ENCODE data around the gene DIAPH3. TPM values are rescaled to one million over a fixed set of nuclear protein-coding genes. Genes with fewer than 3 reads are reported as not detected.
"Not testable (repeated sequence)": the region's sequence is repeated elsewhere in the genome, so short reads cannot be mapped to it uniquely, and the experiment has no call there.

DIAPH3 gene
- total RNA-seq = 10 to 100 TPM; 28.5 to 29.3 TPM

DNA sequence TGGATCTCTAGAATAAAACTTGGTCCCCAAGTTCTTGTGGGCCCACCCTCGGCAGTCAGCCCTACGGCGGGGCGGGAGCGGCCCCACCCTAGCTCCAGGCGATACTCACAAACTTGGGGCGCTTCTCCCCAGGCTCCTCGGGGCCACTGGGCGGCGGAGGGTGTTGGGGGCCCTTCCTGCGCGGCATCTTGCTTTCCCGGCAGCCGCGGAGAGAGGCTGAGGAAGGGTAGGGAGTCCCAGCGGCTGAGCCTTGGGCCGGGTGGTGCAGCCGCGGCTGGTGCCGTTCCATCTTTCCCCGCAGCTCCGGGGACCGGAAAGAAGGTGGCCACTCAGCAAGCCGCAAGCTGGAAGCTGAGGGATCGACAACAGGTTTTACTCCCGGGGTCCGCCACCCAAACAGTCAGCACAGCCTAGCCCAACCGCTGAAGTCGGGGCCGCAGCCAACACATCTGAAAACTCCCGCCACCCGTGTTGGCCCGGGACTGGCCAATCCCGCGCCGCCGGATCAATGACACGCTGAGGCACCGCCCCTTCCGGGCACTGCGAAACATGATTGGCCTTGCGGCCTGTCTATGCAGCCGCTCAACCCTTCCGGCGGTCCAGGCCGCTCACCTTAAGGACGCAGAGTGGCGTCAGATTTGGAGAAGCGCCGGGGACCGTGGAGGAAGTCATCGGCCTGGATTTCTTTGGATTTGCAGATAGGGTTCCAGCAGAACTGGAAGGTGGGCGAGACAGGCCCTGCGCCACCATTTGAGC, at the start of gene DIAPH3:
TSS of gene DIAPH3 (minus strand) at position 451 of the 756 bp plus-strand sequence. CDS start at position 289, 162 bp downstream.
- Mint-ChIP-seq H3K36me3 (ENCODE audit: low read depth) (peaks cover 9% of the 10 kb centered on the region), H3K4me3 (peak within 1 kb of the TSS; percentile 95), H3K27me3 (no peaks in the 10 kb centered on the region), H3K4me1 (peaks cover 33% of the 10 kb centered on the region), H3K27ac (peak within 1 kb of the TSS; percentile 94), H3K9me3 (ENCODE audit: low read depth) (no peaks in the 10 kb centered on the region)
- ChIA-PET CTCF (no interaction called here), POLR2A (interaction anchor here (0.7 kb wide), 1 partner anchor 66 kb away, joined by 3 read pairs; no protein-coding TSS in a partner anchor)
- ATAC-seq (peak; percentile 99), DNase-seq (peak; percentile 97)
- intact Hi-C loops (cut with DNase I, micrococcal nuclease) = loop anchor here (1.0 to 10.0 kb wide), 3 partner anchors 233 to 769 kb away; no protein-coding TSS in a partner anchor

- H3K36me3 Mint-ChIP-seq (ENCODE audit: low read depth) = no peaks in the 10 kb centered on the region
- no peaks in the 10 kb centered on the region for H3K4me1 Mint-ChIP-seq
- no peaks in the 10 kb centered on the region for H3K9me3 Mint-ChIP-seq (ENCODE audit: low read depth)
- ChIA-PET POLR2A (no interaction called here), CTCF (no interaction called here)
- ATAC-seq (no peak), DNase-seq (no peak)
- intact Hi-C loops (cut with DNase I, micrococcal nuclease) = no loop called here
- H3K4me3 Mint-ChIP-seq = no peak overlapping the region
- H3K27ac Mint-ChIP-seq = no peak overlapping the region
- H3K27me3 Mint-ChIP-seq = peaks cover 9% of the 10 kb centered on the region
Observed at GRCh38 chr13:60213236-60213744, 49.6 kb upstream of the DIAPH3 start.

DNA sequence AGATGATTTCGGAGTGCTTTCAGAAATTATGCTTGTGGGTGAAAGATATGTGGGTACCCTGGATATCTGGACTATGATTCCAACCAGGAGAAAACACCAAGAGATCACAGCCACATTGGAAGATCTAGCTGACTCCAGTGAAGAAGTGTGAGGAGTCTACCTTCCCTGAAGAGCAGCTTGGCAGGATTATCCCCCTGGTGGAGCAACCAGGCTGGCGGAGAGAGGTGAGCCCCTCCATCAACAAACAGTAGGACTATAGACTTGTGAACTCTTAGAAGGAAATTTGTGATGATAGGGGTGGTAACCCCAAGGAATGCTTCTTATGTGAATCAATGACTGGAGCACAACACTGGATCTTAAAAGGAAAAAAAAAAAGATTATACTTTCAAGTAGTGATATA, 47.8 kb upstream of the DIAPH3 start:
- Mint-ChIP-seq H3K36me3 (ENCODE audit: low read depth) (no peaks in the 10 kb centered on the region), H3K27ac (no peak overlapping the region), H3K9me3 (ENCODE audit: low read depth) (no peaks in the 10 kb centered on the region), H3K27me3 (peaks cover 5% of the 10 kb centered on the region), H3K4me3 (no peak overlapping the region), H3K4me1 (no peaks in the 10 kb centered on the region)
- ChIA-PET POLR2A (no interaction called here), CTCF (interaction anchor here (0.7 kb wide), 1 partner anchor 753 kb away, joined by 3 read pairs; no protein-coding TSS in a partner anchor)
- no peak for DNase-seq
- ATAC-seq = no peak
- intact Hi-C loops (cut with DNase I, micrococcal nuclease) = no loop called here

DNA sequence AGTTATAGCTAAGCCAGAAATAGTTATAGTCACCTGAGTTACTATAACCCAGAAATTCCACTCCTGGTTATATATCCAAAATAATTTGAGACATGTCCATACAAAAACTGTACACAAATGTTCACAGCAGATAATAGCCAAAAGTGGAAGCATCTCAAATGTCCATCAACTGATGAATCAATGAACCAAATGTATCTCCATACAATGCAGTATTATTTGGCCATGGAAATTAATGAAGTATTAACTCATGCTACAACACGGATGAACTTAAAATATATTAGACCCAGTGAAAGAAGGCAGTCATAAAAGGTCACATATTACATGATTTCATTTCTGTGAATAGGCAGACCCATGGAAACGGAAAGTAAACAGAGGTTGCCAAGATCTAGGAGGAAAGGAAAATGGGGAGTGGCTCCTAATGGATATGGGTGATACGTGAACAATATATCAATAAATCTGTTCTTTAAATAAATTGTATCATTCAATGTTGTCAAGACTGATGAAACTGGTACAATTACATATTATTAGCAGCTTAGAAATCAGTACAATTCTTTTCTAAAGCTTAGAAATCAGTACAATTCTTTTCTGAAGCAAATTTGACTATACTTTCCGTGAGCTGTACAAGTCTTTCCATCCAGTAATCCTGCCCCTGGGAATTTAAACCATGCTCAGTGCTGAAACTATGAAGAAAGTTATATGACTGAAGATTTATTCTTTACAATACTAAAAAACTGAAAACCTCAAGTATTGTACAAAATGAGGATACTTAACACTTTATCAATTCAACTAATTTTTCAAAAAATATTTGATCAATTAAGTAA, 47.0 kb upstream of the DIAPH3 start:
- no peak overlapping the region for H3K27ac Mint-ChIP-seq
- DNase-seq (no peak), ATAC-seq (no peak)
- H3K27me3 Mint-ChIP-seq = peaks cover 9% of the 10 kb centered on the region
- POLR2A ChIA-PET = no interaction called here
- no peak overlapping the region for H3K4me3 Mint-ChIP-seq
- CTCF ChIA-PET = interaction anchor here (0.6 kb wide), 1 partner anchor 12 kb away, joined by 4 read pairs; no protein-coding TSS in a partner anchor
- H3K36me3 Mint-ChIP-seq (ENCODE audit: low read depth) = no peaks in the 10 kb centered on the region
- H3K4me1 Mint-ChIP-seq = no peaks in the 10 kb centered on the region
- intact Hi-C loops (cut with DNase I, micrococcal nuclease) = no loop called here
- no peaks in the 10 kb centered on the region for H3K9me3 Mint-ChIP-seq (ENCODE audit: low read depth)

DNA sequence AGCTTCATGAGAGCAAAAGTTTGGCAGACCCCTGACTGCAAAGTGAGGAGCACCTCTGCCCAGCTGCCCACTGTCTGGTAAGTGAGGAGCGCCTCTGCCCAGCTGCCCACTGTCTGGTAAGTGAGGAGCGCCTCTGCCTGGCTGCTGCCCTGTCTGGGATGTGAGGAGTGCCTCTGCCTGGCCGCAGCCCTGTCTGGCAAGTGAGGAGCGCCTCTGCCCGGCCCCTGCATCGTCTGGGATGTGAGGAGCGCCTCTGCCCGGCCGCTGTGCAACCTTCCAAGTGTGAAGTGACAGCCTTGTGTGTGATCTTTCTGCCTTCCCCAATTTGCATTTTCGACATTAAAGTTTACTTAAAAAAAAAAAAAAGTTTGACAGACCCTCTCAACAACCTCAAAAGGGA, 41.8 kb upstream of the DIAPH3 start:
- not testable (repeated sequence) for H3K4me1 Mint-ChIP-seq

GRCh38 chr13:60201286-60201685, 37.6 kb upstream of the DIAPH3 start:
- CTCF ChIA-PET = no interaction called here

More for the DNA sequence above, 41.8 kb upstream of the DIAPH3 start:
- ATAC-seq; intact Hi-C loops (cut with DNase I, micrococcal nuclease); H3K27ac Mint-ChIP-seq; DNase-seq; POLR2A ChIA-PET; H3K4me3 Mint-ChIP-seq; H3K9me3 Mint-ChIP-seq (ENCODE audit: low read depth); CTCF ChIA-PET; H3K36me3 Mint-ChIP-seq (ENCODE audit: low read depth): not testable (repeated sequence)
- peaks cover 13% of the 10 kb centered on the region for H3K27me3 Mint-ChIP-seq

DNA sequence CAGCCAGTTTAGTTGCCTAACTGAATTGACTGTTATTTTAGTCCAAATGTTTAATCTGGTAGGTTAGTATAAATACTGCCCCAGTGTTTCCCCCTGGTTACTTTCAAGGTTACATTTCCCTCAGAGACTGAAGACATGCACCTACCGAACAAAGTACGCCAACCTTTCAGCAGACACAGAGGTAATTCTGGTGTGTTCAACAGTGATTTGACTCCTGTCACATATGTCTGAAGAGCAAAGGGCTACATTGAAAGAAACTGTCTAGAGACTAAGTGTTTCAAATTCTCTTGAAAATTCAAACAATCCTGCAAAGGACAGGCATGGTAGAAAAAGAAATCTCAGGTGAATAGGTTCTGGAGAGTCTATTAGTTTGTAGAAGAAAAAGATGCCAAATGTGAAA, 32.2 kb upstream of the DIAPH3 start:
- H3K4me1 Mint-ChIP-seq; intact Hi-C loops (cut with DNase I, micrococcal nuclease); ATAC-seq; DNase-seq; H3K9me3 Mint-ChIP-seq (ENCODE audit: low read depth); H3K27ac Mint-ChIP-seq; POLR2A ChIA-PET; H3K36me3 Mint-ChIP-seq (ENCODE audit: low read depth); CTCF ChIA-PET; H3K4me3 Mint-ChIP-seq: not testable (repeated sequence)
- peaks cover 15% of the 10 kb centered on the region for H3K27me3 Mint-ChIP-seq

More at GRCh38 chr13:60201286-60201685, 37.6 kb upstream of the DIAPH3 start:
- no peaks in the 10 kb centered on the region for H3K36me3 Mint-ChIP-seq (ENCODE audit: low read depth)
- ATAC-seq = no peak
- POLR2A ChIA-PET = no interaction called here
- H3K4me1 Mint-ChIP-seq = no peaks in the 10 kb centered on the region
- no peak overlapping the region for H3K4me3 Mint-ChIP-seq
- H3K9me3 Mint-ChIP-seq (ENCODE audit: low read depth) = no peaks in the 10 kb centered on the region
- no peak for DNase-seq
- H3K27me3 Mint-ChIP-seq = peaks cover 11% of the 10 kb centered on the region
- no peak overlapping the region for H3K27ac Mint-ChIP-seq
- intact Hi-C loops (cut with DNase I, micrococcal nuclease) = no loop called here

- ATAC-seq (no peak), DNase-seq (no peak)
- ChIA-PET POLR2A (no interaction called here), CTCF (no interaction called here)
- Mint-ChIP-seq H3K27ac (no peak overlapping the region), H3K36me3 (ENCODE audit: low read depth) (no peaks in the 10 kb centered on the region), H3K9me3 (ENCODE audit: low read depth) (no peaks in the 10 kb centered on the region), H3K27me3 (peaks cover 6% of the 10 kb centered on the region), H3K4me3 (no peak overlapping the region), H3K4me1 (no peaks in the 10 kb centered on the region)
- intact Hi-C loops (cut with DNase I, micrococcal nuclease) = no loop called here
Observed at GRCh38 chr13:60182907-60183306, 19.2 kb upstream of the DIAPH3 start.

DNA sequence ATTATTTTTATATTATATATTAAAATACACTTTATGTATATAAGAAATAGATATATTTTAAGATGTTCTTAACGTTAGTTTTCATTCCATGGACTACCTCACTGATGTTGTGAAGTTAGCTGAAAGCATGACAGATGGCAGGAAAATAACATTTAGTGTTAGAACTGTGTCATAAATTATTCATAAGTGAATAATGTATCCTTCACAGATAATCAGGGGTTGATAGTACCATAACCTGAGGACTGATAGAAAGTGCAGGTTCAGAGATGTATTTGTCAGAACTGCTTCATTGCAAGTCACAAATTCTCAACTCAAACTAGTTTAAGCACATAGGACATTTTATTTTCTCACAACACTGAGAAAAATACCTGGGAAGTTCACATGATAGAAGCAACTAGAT, 14.6 kb upstream of the DIAPH3 start:
- Mint-ChIP-seq H3K4me3 (no peak overlapping the region), H3K27ac (no peak overlapping the region), H3K9me3 (ENCODE audit: low read depth) (no peaks in the 10 kb centered on the region), H3K36me3 (ENCODE audit: low read depth) (no peaks in the 10 kb centered on the region), H3K4me1 (no peaks in the 10 kb centered on the region), H3K27me3 (peaks cover 9% of the 10 kb centered on the region)
- intact Hi-C loops (cut with DNase I, micrococcal nuclease) = no loop called here
- DNase-seq (no peak), ATAC-seq (no peak)
- CTCF ChIA-PET = no interaction called here
- POLR2A ChIA-PET = no interaction called here

DNA sequence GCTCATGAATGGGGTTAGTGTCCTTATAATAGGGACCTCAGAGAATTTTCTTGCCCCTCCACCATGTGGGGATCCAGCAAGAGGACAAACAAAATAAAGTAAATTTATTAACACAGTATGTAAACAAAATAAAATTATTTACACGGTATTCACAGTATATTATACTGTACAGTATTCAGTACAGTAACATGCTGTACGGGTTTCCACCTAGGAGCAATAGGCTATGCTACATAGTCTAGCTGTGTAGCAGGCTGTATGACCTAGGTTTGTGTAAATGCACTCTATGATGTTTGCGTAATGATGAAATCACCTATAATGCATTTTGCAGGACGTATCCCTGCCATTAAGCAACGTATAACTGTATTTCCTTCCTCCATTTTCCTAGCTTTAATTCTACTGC, 11.8 kb upstream of the DIAPH3 start:
- Mint-ChIP-seq H3K9me3 (ENCODE audit: low read depth) (no peaks in the 10 kb centered on the region), H3K4me1 (no peaks in the 10 kb centered on the region), H3K27ac (no peak overlapping the region), H3K36me3 (ENCODE audit: low read depth) (no peaks in the 10 kb centered on the region), H3K27me3 (peaks cover 9% of the 10 kb centered on the region), H3K4me3 (no peak overlapping the region)
- ATAC-seq (no peak), DNase-seq (no peak)
- CTCF ChIA-PET = no interaction called here
- POLR2A ChIA-PET = no interaction called here
- intact Hi-C loops (cut with DNase I, micrococcal nuclease) = no loop called here

- H3K9me3 Mint-ChIP-seq (ENCODE audit: low read depth) = no peaks in the 10 kb centered on the region
- intact Hi-C loops (cut with DNase I, micrococcal nuclease) = no loop called here
Observed at GRCh38 chr13:60174113-60174512, 10.4 kb upstream of the DIAPH3 start.

More at GRCh38 chr13:60174113-60174512, 10.4 kb upstream of the DIAPH3 start:
- Mint-ChIP-seq H3K36me3 (ENCODE audit: low read depth) (no peaks in the 10 kb centered on the region), H3K27ac (no peak overlapping the region), H3K4me1 (no peaks in the 10 kb centered on the region), H3K4me3 (no peak overlapping the region), H3K27me3 (peaks cover 9% of the 10 kb centered on the region)
- CTCF ChIA-PET = no interaction called here
- no peak for DNase-seq
- no peak for ATAC-seq
- POLR2A ChIA-PET = no interaction called here

Data from activated CD4-positive, alpha-beta T cell treated with anti-CD3 and anti-CD28 coated beads for 36 hours (primary cell).